Measurements from ENCODE around the gene LRRC8C.

- no peak for TF ChIP-seq EZH2 (IDR thresholded peaks at IDR 0.05)
- TF ChIP-seq FOXP2 (optimal IDR thresholded peaks at IDR 0.05; ENCODE audit: control extremely low read depth, extremely low read length, insufficient read depth) = no peak
- TF ChIP-seq POLR2AphosphoS5 (IDR thresholded peaks at IDR 0.05; ENCODE audit: borderline replicate concordance, low read depth, low read length) = no peak
These were observed 39.0 kb downstream of the LRRC8C start for GRCh38 chr1:89671775-89672488.
